Suppressor macrophage treated with lipopolysaccharide for 1 hour (primary cell): ENCODE measurements around the gene AGBL2.
"Not testable (repeated sequence)": the region's sequence is repeated elsewhere in the genome, so short reads cannot be mapped to it uniquely, and the experiment has no call there.

Source experiments
- DNase-seq, 3 donors: peaks; one replicate each; pipeline ENCODE4 v3.0.0-alpha.2; 2020 to 2022

AGBL2 gene

DNA sequence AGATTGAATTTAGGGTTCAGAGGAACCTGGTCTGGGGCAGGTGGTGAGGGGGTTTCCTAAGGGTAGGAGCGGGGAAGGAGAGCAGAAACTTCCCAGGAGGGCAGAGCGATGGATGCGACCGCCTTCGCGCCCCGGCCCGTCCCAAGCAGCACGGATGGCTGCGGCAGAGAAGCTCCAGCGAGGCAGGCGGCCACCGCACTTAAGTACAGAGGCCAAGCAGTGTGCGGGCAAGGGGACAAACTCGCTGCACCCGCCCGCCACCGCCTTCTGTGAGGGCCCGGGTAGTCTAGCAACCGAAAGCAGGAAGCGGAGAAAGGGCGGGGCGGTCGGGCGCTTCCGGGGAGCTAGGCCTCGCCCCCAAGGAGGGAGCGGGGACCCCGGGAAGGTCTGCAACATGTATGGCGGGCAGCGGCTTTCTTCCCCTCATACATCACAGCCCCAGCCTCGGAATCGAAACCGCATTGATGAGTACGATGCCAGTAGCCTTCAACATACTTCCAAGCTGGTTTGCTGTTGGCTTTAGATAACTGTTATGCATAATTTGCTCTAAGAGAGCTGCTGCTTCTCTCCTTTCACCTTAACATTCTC is at the start of gene AGBL2:
TSS of gene AGBL2 (minus strand) at position 288 of the 588 bp plus-strand sequence. CDS start 719 bp downstream, outside the sequence.
- peak; percentile 76 to 89 (median 76) for DNase-seq

- not testable (repeated sequence) for DNase-seq
Measured at GRCh38 chr11:47759291-47759690, 44.1 kb upstream of the AGBL2 start.

DNA sequence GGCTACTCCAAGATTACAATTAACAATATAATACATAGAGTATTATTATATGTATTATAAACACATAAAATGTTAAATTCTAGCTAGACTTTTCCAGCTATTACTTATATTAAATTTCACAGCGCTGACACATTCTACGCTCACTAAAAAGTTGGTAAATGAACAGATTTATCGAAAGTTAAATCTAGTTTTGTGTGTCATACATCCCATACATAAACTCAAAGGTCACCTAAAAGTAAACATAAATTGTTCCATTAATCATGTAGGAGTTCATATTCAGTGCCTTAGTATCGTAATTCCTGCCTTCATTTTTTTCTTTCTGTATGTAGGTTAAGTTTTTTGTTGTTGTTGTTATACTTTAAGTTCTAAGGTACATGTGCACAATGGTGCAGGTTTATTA is 41.0 kb upstream of the AGBL2 start:
- no peak for DNase-seq

- DNase-seq, result no peak
Measured at GRCh38 chr11:47750725-47751124, 35.6 kb upstream of the AGBL2 start.

DNA sequence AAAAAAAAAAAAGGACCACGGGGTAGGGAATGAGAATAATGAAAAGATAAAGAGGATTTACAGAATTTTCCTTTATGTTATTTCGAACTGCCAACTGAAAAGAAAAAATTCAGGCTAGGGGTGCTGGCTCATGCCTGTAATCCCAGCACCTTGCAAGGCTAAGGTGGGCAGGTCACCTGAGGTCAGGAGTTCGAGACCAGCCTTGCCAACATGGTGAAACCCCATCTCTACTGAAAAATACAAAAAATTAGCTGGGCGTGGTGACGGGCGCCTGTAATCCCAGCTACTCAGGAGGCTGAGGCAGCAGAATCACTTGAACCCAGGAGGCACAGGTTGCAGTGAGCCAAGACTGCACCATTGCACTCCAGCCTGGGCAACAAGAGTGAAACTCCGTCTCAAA is 27.3 kb upstream of the AGBL2 start:
- not testable (repeated sequence) for DNase-seq

GRCh38 chr11:47737817-47738216 is 22.6 kb upstream of the AGBL2 start:
- DNase-seq, result not testable (repeated sequence)

- DNase-seq, result no peak
Measured at GRCh38 chr11:47732271-47732670, 17.1 kb upstream of the AGBL2 start.

- DNase-seq, result no peak
Measured at GRCh38 chr11:47731475-47731874, 16.3 kb upstream of the AGBL2 start.

DNA sequence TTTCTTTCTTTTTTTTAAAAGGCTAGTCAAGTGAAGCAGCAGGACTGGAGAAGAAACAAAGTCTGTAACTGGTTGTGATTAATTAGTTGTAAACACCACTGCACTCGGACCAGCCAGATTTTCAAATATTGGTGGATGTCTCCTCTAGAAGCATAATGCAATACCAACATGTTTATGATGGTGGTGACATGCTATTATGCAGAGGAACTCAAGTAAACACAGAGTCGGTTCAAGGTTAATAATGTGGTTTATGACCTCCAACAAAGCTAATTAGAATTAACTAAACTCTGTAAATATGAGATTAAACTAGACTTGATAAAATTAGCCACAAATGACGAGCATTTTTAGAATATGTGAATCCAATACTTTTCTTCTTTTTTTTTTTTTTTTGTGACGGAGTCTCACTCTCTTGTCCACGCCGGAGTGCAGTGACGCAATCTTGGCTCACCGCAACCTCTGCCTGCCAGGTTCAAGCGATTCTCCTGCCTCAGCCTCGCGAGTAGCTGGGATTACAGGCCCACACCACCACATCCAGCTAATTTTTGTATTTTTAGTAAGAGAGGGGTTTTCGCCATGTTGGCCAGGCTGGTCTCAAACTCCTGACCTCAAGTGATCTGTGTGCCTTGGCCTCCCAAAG is 11.8 kb upstream of the AGBL2 start:
- DNase-seq, result no peak

DNA sequence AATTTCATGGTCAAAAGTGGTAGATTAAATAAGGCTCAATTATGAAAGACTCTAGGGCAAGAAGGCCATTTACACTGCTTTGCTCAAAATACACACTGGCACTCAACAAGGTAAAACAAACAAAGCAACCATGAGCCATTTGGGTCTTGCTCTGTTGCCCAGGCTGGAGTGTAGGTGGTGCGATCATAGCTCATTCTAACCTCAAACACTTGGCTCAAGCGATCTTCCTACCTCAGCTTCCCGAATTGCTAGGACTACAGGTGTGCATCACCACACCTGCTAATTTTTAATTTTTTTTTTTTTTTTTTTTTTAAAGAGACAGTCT is 10.9 kb upstream of the AGBL2 start:
- no peak for DNase-seq

DNA sequence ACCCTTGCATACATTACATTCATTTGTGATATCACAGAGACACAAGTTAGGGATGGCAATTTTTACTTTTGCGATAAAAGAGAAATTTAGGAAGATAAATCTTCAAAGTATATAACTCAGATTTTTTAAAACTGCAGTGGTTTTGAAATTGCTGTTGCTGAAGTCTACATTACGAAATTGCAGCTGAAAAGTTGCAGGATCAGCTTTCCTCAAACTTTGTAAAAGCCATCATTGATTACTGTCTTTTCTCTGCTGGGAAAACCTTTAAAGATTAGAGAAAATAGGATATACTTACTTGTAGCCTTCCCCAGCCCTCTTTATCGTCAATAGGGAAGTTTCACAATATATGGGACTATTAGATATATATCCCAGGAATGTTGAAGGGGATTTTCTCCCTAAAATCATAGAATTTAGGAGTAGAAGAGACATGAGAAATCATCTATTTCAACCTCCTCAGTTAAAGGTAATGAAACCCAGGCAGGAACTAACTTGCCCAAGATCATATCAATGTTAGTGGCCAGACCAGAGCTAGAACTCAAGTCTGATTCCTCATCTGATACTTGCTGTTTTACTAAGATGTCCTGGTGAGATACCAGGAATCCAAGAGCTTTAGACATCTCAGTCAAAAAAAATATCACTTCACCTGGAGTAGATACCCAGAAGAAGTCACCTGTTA is 10.4 kb upstream of the AGBL2 start:
- DNase-seq, result peak; percentile 6 to 26 (median 20)

GRCh38 chr11:47724041-47724729 is 9.0 kb upstream of the AGBL2 start:
- DNase-seq, result peak; percentile 66 to 72 (median 72)

GRCh38 chr11:47723041-47723440 is 7.9 kb upstream of the AGBL2 start:
- DNase-seq, result no peak

- no peak for DNase-seq
Measured at GRCh38 chr11:47720651-47721050, 5.5 kb upstream of the AGBL2 start.

DNA sequence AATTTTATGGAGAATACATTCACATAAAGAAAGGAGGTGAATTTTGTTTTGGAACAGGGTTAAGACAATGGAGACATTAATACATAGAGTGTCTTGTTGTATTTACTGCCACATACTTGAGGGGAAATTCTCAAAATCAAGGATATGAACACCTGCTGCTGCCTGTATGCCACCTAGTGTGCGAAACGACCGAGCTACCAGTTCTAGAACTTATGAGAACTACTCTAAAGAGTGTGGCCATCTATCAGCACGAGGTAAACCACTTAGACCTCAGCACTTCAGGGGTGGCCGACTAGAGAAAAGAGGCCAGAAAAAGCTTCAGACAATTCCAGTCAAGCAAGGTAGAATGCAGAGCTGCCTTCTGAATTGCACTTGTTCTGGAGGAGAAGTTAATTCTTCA is 1.5 kb upstream of the AGBL2 start:
- no peak for DNase-seq

GRCh38 chr11:47714554-47715081 is 551 bp downstream of the AGBL2 start:
- DNase-seq, result peak in 2 of 3 donors; percentile 26 to 29

DNA sequence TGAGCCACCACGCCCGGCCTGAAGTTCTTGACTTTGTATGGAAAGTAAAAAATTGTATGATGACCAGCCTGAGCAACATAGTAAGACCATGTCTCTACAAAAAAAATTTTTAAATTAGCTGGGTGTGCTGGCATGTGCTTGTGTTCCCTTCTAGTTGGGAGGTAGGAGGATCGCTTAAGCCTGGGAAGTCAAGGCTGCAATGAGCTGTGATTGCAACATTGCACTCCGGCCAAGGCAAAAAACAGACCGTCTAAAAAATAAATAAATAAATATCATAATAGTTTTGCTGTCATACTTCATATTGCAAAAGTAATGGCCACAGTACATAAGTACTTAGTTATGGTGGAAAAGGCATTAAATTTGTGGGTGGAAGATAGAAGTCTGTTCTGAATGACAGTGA is 3.4 kb downstream of the AGBL2 start:
- no peak for DNase-seq

GRCh38 chr11:47711225-47711624 is 3.9 kb downstream of the AGBL2 start:
- DNase-seq, result no peak

DNA sequence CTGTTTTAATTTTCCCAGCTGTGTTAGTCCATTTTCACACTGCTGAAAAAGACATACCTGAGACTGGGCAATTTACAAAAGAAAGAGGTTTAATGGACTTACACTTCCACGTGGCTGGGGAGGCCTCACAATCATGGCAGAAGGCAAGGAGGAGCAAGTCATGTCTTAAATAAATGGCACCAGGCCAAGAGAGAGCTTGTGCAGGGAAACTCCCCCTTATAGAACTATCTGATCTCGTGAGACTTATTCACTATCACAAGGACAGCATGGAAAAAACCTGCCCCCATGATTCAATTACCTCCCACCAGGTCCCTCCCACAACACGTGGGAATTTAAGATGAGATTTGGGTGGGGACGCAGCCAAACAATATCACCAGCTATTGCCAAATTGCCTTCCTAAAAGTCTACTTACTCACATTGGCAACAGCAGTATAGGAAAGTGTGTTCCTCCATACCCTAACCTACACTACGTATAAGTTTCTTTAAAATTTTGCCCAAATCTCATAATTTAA is 7.8 kb downstream of the AGBL2 start:
- peak; percentile 28 to 79 (median 33) for DNase-seq

DNA sequence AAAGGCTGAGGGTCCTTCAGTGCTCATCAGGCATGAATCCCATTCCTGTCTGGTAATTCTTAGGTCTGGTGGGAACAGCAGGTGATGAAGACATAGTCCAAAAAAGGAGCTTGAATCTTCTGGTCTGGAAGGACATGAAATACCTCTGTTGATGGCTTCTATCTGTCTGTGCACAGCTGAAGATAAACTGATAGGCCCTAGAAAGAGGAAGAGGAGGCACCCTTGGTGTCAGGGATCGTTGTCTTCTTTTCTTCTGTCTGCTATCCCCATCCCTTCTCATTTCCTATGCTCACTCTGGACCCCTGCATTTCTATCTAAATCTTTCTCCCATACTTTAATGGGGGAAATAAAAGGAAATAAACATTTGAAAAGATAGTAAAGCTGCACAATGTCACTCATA is 9.4 kb downstream of the AGBL2 start:
- no peak for DNase-seq

DNA sequence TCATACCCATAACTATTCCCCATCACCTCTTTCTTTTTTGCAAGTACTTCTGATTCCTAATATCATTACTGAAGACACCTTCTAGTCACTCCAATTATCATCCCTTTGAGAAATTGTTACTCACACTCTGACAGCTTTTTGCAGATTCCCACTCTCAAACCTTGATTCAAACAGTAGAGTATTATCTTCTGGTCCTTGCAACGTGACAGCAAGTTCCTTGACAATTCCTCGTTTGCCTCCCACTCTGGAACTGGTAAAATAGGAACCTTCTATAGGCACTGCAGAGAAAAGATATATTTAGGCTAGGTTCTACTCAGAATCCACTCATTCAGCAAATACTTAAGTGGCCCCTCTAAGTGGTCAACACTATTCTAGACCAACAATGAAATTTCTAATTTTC is 23.2 kb downstream of the AGBL2 start:
- no peak for DNase-seq

DNA sequence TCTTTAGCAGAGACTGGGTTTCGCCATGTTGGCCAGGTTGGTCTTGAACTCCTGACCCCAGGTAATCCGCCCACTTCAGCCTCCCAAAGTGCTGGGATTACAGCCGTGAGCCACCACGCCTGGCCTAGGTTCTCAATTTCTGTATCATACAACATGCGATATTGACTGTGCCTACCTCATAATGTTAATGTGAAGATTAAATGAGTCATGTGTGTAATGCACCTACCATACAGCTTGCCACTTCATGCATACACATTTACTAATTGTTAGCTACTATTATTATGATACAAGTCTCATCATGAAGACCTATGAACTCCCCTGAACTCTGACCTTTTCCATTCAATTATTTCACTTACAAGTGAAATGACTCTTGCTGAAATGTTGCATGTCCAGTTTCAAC is 25.7 kb downstream of the AGBL2 start:
- DNase-seq, result no peak

DNA sequence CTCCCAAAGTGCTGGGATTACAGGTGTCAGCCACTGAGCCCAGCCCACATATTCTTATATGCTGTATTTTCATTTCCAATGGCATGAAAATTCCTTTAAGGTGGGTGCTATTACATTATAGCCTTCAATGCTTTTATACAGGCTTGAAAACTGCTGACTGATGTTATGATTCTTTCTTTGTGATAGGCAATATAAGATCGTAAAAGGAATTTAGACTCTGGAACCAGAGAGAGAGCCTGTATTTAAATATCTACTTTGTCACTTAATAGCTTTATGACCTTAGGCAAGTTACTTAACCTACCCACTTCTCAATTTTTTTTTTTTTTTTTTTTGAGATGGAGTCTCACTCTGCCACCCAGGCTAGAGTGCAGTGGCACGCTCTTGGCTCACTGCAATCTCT is 26.2 kb downstream of the AGBL2 start:
- DNase-seq, result no peak
